Posterior vena cava (tissue), 2 donors: ENCODE data around the gene CEMIP2. TPM values are rescaled to one million over a fixed set of nuclear protein-coding genes. Genes with fewer than 3 reads are reported as not detected.
A peak's percentile ranks its signal among the peaks of the same experiment; 100 is the strongest.
"Not testable (repeated sequence)": the region's sequence is repeated elsewhere in the genome, so short reads cannot be mapped to it uniquely, and the experiment has no call there.

ENCODE experiments used
- DNase-seq: peaks from one replicate; pipeline ENCODE4 v3.0.0-alpha.2; 2020; ENCODE audit warnings: low spot score
- intact Hi-C, 2 donors: fragments of 100-400 bp; cut with DNase I; formaldehyde crosslinking; loops; one replicate each; pipeline versions ENCODE4 v1.14.1 to v1.14.2; 2022 to 2023
- long read RNA-seq, 2 donors: library from polyadenylated mRNA; unstranded; transcript quantifications; one replicate each; pipeline ENCODE4 v2.0.0, GENCODE V29; 2020 to 2021
- total RNA-seq, 2 donors: library from RNA; stranded (reverse); fragmentation: NEBNext Ultra II Directional; extraction: Animal tissue kit (Norgen Biotek cat#: 25700); gene quantifications; one replicate each; pipeline ENCODE4 v1.2.1, GENCODE V29; 2021
- donor health status: DM: yes; HTN: yes; CAD: no.
- donor health status: DM: yes; HTN: yes; CAD: no.

CEMIP2 gene
- 10 to 100 TPM; 39.1 to 43.3 TPM for total RNA-seq
- long read RNA-seq, donor 1, partial matches to known transcripts = 2 of 6 reads
- long read RNA-seq, donor 1, other reads (novel, unspliced or antisense) = 4 of 6 reads
- long read RNA-seq, donor 2, partial matches to known transcripts = 3 of 15 reads
- long read RNA-seq, donor 2, other reads (novel, unspliced or antisense) = 11 of 15 reads

GRCh38 chr9:71768388-71769174, at the start of gene CEMIP2:
Gene CEMIP2 (minus strand): TSS chr9:71768513. CDS start chr9:71750373, 18,140 bp downstream.
- DNase-seq = peak; percentile 96
- intact Hi-C loops = no loop called here

- intact Hi-C loops = loop anchor here in 1 of 2 donors (10.0 kb wide), 1 partner anchor 158 kb away; no protein-coding TSS in a partner anchor
- no peak for DNase-seq
These were observed 48.7 kb upstream of the CEMIP2 start for GRCh38 chr9:71816916-71817451.

GRCh38 chr9:71814815-71815214, 46.5 kb upstream of the CEMIP2 start:
- intact Hi-C loops = loop anchor here in 1 of 2 donors (10.0 kb wide), 1 partner anchor 160 kb away; no protein-coding TSS in a partner anchor
- no peak for DNase-seq

- no peak for DNase-seq
- intact Hi-C loops = loop anchor here in 1 of 2 donors (10.0 kb wide), 1 partner anchor 161 kb away; no protein-coding TSS in a partner anchor
These were observed 45.9 kb upstream of the CEMIP2 start for GRCh38 chr9:71814226-71814625.

- no peak for DNase-seq
- intact Hi-C loops = loop anchor here in 1 of 2 donors (10.0 kb wide), 1 partner anchor 162 kb away; no protein-coding TSS in a partner anchor
These were observed 44.1 kb upstream of the CEMIP2 start for GRCh38 chr9:71812385-71812784.

GRCh38 chr9:71808068-71808467, 39.8 kb upstream of the CEMIP2 start:
- DNase-seq = no peak
- intact Hi-C loops = no loop called here

GRCh38 chr9:71806901-71807307, 38.6 kb upstream of the CEMIP2 start:
- intact Hi-C loops = no loop called here
- no peak for DNase-seq

GRCh38 chr9:71805096-71805495, 36.8 kb upstream of the CEMIP2 start:
- intact Hi-C loops, DNase-seq: not testable (repeated sequence)

- intact Hi-C loops = no loop called here
- no peak for DNase-seq
These were observed 33.5 kb upstream of the CEMIP2 start for GRCh38 chr9:71801826-71802225.

GRCh38 chr9:71797266-71797665, 29.0 kb upstream of the CEMIP2 start:
- no peak for DNase-seq
- intact Hi-C loops = loop anchor here in 1 of 2 donors (5.0 kb wide), 1 partner anchor 515 kb away; no protein-coding TSS in a partner anchor

GRCh38 chr9:71796100-71796767, 27.9 kb upstream of the CEMIP2 start:
- no peak for DNase-seq
- intact Hi-C loops = loop anchor here in 1 of 2 donors (5.0 kb wide), 1 partner anchor 514 kb away; no protein-coding TSS in a partner anchor

- intact Hi-C loops = loop anchor here in 1 of 2 donors (5.0 kb wide), 1 partner anchor 513 kb away; no protein-coding TSS in a partner anchor
These were observed 26.9 kb upstream of the CEMIP2 start for GRCh38 chr9:71795097-71795813.

GRCh38 chr9:71793386-71794105, 25.2 kb upstream of the CEMIP2 start:
- intact Hi-C loops = no loop called here
- DNase-seq = no peak

More at GRCh38 chr9:71795097-71795813, 26.9 kb upstream of the CEMIP2 start:
- DNase-seq = no peak

- no peak for DNase-seq
- intact Hi-C loops = no loop called here
These were observed 23.6 kb upstream of the CEMIP2 start for GRCh38 chr9:71791875-71792274.

- intact Hi-C loops = no loop called here
- no peak for DNase-seq
These were observed 22.0 kb upstream of the CEMIP2 start for GRCh38 chr9:71790296-71790695.

GRCh38 chr9:71783120-71783523, 14.8 kb upstream of the CEMIP2 start:
- intact Hi-C loops = no loop called here
- no peak for DNase-seq

- DNase-seq = no peak
- intact Hi-C loops = no loop called here
These were observed 13.1 kb upstream of the CEMIP2 start for GRCh38 chr9:71781391-71781790.

- intact Hi-C loops = no loop called here
- no peak for DNase-seq
These were observed 12.6 kb upstream of the CEMIP2 start for GRCh38 chr9:71780953-71781352.
